Upper lobe of left lung (tissue), 4 donors: ENCODE measurements around the gene APC2.

Experiments used
- CTCF ChIP-seq, 6 experiments: fragments of 450-650 bp in 4 of 6; fragments of 200-600 bp in 2 of 6; sonication (generic) in 2 of 6; IDR thresholded peaks; one replicate each; pipeline ENCODE4 v1.5.1; 2016 to 2019; ENCODE audit warnings: antibody characterized with exemption in 6 of 6
- EP300 ChIP-seq, 4 donors: sonication (generic); formaldehyde crosslinking; IDR thresholded peaks; one replicate each; pipeline ENCODE4 v1.5.1; 2017; ENCODE audit warnings: antibody characterized with exemption in 4 of 4, control low read depth in 2 of 4
- POLR2A ChIP-seq, 4 donors: fragments of 450-650 bp; IDR thresholded peaks; one replicate each; pipeline ENCODE4 v1.5.1; 2016 to 2017; ENCODE audit warnings: antibody characterized with exemption in 4 of 4, mild to moderate bottlenecking in 2 of 4

- TF ChIP-seq EP300 (IDR thresholded peaks at IDR 0.05) = no peak
- no peak for TF ChIP-seq POLR2A (IDR thresholded peaks at IDR 0.05)
- TF ChIP-seq CTCF (IDR thresholded peaks at IDR 0.05) = no peak
Observed at GRCh38 chr19:1489463-1490310, 39.8 kb downstream of the APC2 start.
